Neural cell (in vitro differentiated cells): Measurements from ENCODE around the gene VAT1L. TPM values are rescaled to one million over a fixed set of nuclear protein-coding genes. Genes with fewer than 3 reads are reported as not detected.

Experiments used
- H2AFZ ChIP-seq: fragments of 200-600, 300-800 bp; sonication (generic), shearing (Covaris generic); 2 replicates; pipeline ENCODE4 v1.6.0; 2014; ENCODE audit warnings: low read depth, mild to moderate bottlenecking, antibody characterized with exemption, low read length, moderate library complexity
- H3F3A ChIP-seq: fragments of 200-600 bp; shearing (Covaris generic); 2 replicates; pipeline ENCODE4 v1.6.1; 2016; ENCODE audit warnings: mild to moderate bottlenecking, moderate library complexity, mixed read lengths, antibody characterized with exemption, low read length; ENCODE audit not compliant: insufficient read depth, poor library complexity, severe bottlenecking
- H3K27ac ChIP-seq: fragments of 200-600, 300-800 bp; sonication (generic), shearing (Covaris generic); 2 replicates; pipeline ENCODE4 v1.5.1; 2014; ENCODE audit warnings: mild to moderate bottlenecking, low read length, moderate library complexity
- H3K27me3 ChIP-seq: fragments of 300-800, 200-600 bp; sonication (generic), shearing (Covaris generic); 2 replicates; pipeline ENCODE4 v1.6.0; 2014; ENCODE audit warnings: mild to moderate bottlenecking, low read depth, low read length, moderate library complexity; ENCODE audit not compliant: insufficient read depth
- H3K36me3 ChIP-seq: fragments of 300-800, 200-600 bp; sonication (generic), shearing (Covaris generic); 2 replicates; pipeline ENCODE4 v1.5.1; 2014; ENCODE audit warnings: mild to moderate bottlenecking, antibody characterized with exemption, low read length, moderate library complexity; ENCODE audit not compliant: insufficient read depth
- H3K4me2 ChIP-seq: fragments of 300-800, 200-600 bp; sonication (generic), shearing (Covaris generic); 2 replicates; pipeline ENCODE4 v1.6.0; 2014; ENCODE audit warnings: mild to moderate bottlenecking, low read length
- H3K4me3 ChIP-seq: fragments of 300-800, 200-600 bp; sonication (generic), shearing (Covaris generic); 2 replicates; pipeline ENCODE4 v1.5.1; 2014; ENCODE audit warnings: mild to moderate bottlenecking, low read length, moderate library complexity
- H3K79me2 ChIP-seq: fragments of 200-600 bp; shearing (Covaris generic); replicated peaks from 2 replicates; pipeline ENCODE4 v1.6.0; 2014; ENCODE audit warnings: mild to moderate bottlenecking, low read length, moderate library complexity; ENCODE audit not compliant: insufficient read depth
- H3K9ac ChIP-seq: fragments of 300-800, 200-600 bp; sonication (generic), shearing (Covaris generic); 2 replicates; pipeline ENCODE4 v1.6.1; 2016; ENCODE audit warnings: mild to moderate bottlenecking, low read length, mixed read lengths
- H3K9me2 ChIP-seq: fragments of 200-600 bp; shearing (Covaris generic); 2 replicates; pipeline ENCODE4 v1.6.1; 2016; ENCODE audit warnings: mild to moderate bottlenecking, low read length, mixed read lengths; ENCODE audit not compliant: insufficient read depth
- H3K9me3 ChIP-seq: fragments of 200-600, 300-800 bp; sonication (generic), shearing (Covaris generic); 2 replicates; pipeline ENCODE4 v1.6.1; 2016; ENCODE audit warnings: mild to moderate bottlenecking, mixed run types, low read length, moderate library complexity, mixed read lengths
- H4K20me1 ChIP-seq: fragments of 200-600 bp; shearing (Covaris generic); 2 replicates; pipeline ENCODE4 v1.6.1; 2016; ENCODE audit warnings: mild to moderate bottlenecking, mixed run types; ENCODE audit not compliant: insufficient read depth
- EP300 ChIP-seq: fragments of 450-650 bp; conservative IDR thresholded peaks from 2 replicates; pipeline ENCODE4 v1.6.1; 2014; ENCODE audit warnings: antibody characterized with exemption, mild to moderate bottlenecking, moderate library complexity; ENCODE audit not compliant: poor library complexity, severe bottlenecking
- EZH2 ChIP-seq: fragments of 200-600, 300-800 bp; shearing (Covaris generic), sonication (generic); IDR thresholded peaks from 2 replicates; pipeline ENCODE4 v1.6.1; 2014; ENCODE audit warnings: antibody characterized with exemption, low read length, borderline replicate concordance, mild to moderate bottlenecking; ENCODE audit not compliant: insufficient read depth, poor library complexity, severe bottlenecking
- MXI1 ChIP-seq: fragments of 450-650 bp; conservative IDR thresholded peaks from 2 replicates; pipeline ENCODE4 v1.6.1; 2014; ENCODE audit warnings: antibody characterized with exemption, mild to moderate bottlenecking; ENCODE audit not compliant: poor library complexity, severe bottlenecking
- POLR2AphosphoS5 ChIP-seq: IDR thresholded peaks from 2 replicates; pipeline ENCODE4 v1.6.1; 2012
- RAD21 ChIP-seq: fragments of 450-650 bp; conservative IDR thresholded peaks from 2 replicates; pipeline ENCODE4 v1.6.1; 2014; ENCODE audit warnings: antibody characterized with exemption, mild to moderate bottlenecking, moderate library complexity
- REST ChIP-seq: IDR thresholded peaks from 2 replicates; pipeline ENCODE4 v1.6.1; 2012; ENCODE audit warnings: borderline replicate concordance
- SMC3 ChIP-seq: fragments of 450-650 bp; conservative IDR thresholded peaks from 2 replicates; pipeline ENCODE4 v1.6.1; 2014; ENCODE audit warnings: antibody characterized with exemption, mild to moderate bottlenecking, moderate library complexity; ENCODE audit not compliant: poor library complexity
- TAF1 ChIP-seq: IDR thresholded peaks from 2 replicates; pipeline ENCODE4 v1.6.1; 2012; ENCODE audit warnings: low read depth
- polyA plus RNA-seq: library from polyadenylated mRNA; depleted of rRNA; stranded (reverse); fragments of >200 nt; gene quantifications from 2 replicates; pipeline ENCODE4 v1.2.3, GENCODE V29; 2014
- TF ChIP-seq, protein P1 (sequence below): fragments of 450-650 bp; IDR thresholded peaks from 2 replicates; pipeline ENCODE4 v1.5.1; 2014; ENCODE audit warnings: antibody characterized with exemption, mild to moderate bottlenecking, moderate library complexity; ENCODE audit not compliant: poor library complexity, severe bottlenecking

The VAT1L gene
- polyA plus RNA-seq, 1 donor from 2014 or later: 54.5 TPM

DNA sequence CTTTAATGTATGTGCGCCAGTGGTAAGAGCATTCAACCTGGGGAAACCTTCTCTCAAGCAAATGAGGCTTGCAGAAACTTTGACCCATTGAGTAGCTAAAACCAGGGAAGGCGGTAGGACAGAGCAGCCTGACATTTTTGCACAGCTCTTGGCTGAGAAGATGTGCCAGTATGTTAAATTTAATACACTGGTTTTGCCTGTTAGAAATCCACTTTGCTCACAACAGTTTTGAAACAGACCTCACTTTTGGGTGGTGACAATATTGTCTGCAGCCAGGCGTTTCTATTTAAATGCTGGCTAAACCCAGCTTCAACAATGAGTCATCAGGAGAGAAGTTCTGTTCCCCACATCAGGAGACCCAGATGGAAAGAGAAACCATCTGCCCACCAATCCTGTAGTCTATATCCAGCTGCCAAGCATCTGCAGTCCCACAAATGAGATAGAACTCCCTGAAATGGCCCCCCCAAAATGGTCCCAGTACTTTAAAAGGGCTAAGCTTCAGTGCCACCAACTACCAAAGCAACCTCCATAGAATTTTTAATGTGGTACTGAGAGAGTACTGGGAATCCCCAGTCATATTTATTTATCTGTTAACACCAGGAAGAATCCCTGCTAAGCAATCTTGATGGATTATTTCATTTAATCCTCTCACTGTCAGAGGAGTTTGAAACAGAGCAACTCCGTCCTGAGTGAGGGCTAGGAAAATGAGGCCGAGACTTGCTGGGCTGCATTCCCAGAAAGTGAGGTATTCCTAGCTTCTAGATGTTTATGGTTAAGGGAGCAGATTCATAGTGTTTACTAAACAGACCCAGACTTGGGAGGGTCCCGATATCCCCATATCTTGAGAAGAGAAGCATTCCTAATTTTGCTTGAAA is 205.0 kb downstream of the VAT1L start:
- no peak overlapping the region for H3K4me2 ChIP-seq
- no peak overlapping the region for H3K4me3 ChIP-seq
- no peak overlapping the region for H3K27ac ChIP-seq
- no peaks in the 10 kb centered on the region for H3K9me2 ChIP-seq
- no peaks in the 10 kb centered on the region for H3K36me3 ChIP-seq
- no peaks in the 10 kb centered on the region for H3K9me3 ChIP-seq
- no peaks in the 10 kb centered on the region for H4K20me1 ChIP-seq
- H2AFZ ChIP-seq: no peak overlapping the region
- no peaks in the 10 kb centered on the region for H3K79me2 ChIP-seq
- H3K9ac ChIP-seq: no peak overlapping the region
- H3F3A ChIP-seq: no peaks in the 10 kb centered on the region
- TF ChIP-seq POLR2AphosphoS5 (no peak), MXI1 (no peak), REST (no peak), SMC3 (no peak), EZH2 (no peak), TAF1 (no peak)
- no peaks in the 10 kb centered on the region for H3K27me3 ChIP-seq

- no peaks in the 10 kb centered on the region for H3K9me3 ChIP-seq
- no peak overlapping the region for H3K4me3 ChIP-seq
- H4K20me1 ChIP-seq: no peaks in the 10 kb centered on the region
- no peak for TF ChIP-seq EZH2
- no peak for TF ChIP-seq SMC3
- no peak for TF ChIP-seq EP300
- no peak for TF ChIP-seq TAF1
- no peak for TF ChIP-seq RAD21
- no peak for TF ChIP-seq MXI1
- TF ChIP-seq, protein P1, sequence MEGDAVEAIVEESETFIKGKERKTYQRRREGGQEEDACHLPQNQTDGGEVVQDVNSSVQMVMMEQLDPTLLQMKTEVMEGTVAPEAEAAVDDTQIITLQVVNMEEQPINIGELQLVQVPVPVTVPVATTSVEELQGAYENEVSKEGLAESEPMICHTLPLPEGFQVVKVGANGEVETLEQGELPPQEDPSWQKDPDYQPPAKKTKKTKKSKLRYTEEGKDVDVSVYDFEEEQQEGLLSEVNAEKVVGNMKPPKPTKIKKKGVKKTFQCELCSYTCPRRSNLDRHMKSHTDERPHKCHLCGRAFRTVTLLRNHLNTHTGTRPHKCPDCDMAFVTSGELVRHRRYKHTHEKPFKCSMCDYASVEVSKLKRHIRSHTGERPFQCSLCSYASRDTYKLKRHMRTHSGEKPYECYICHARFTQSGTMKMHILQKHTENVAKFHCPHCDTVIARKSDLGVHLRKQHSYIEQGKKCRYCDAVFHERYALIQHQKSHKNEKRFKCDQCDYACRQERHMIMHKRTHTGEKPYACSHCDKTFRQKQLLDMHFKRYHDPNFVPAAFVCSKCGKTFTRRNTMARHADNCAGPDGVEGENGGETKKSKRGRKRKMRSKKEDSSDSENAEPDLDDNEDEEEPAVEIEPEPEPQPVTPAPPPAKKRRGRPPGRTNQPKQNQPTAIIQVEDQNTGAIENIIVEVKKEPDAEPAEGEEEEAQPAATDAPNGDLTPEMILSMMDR: no peak
- no peak for TF ChIP-seq POLR2AphosphoS5
- TF ChIP-seq REST: no peak
- H3K27me3 ChIP-seq: no peaks in the 10 kb centered on the region
- H3K79me2 ChIP-seq: no peaks in the 10 kb centered on the region
- no peaks in the 10 kb centered on the region for H3F3A ChIP-seq
- no peak overlapping the region for H3K27ac ChIP-seq
- no peak overlapping the region for H2AFZ ChIP-seq
- H3K4me2 ChIP-seq: no peak overlapping the region
- H3K9ac ChIP-seq: no peak overlapping the region
- no peaks in the 10 kb centered on the region for H3K9me2 ChIP-seq
- H3K36me3 ChIP-seq: no peaks in the 10 kb centered on the region
Observed at GRCh38 chr16:77995843-77996455, 207.6 kb downstream of the VAT1L start.
